Endothelial cell of umbilical vein (primary cell): ENCODE measurements around the gene L3MBTL2.

Experiments
- EZH2 ChIP-seq: IDR thresholded peaks from 2 replicates; pipeline ENCODE4 v1.6.1; 2012; ENCODE audit warnings: borderline replicate concordance, low read depth, mild to moderate bottlenecking, moderate library complexity, low read length, inconsistent platforms; ENCODE audit not compliant: severe bottlenecking
- POLR2A ChIP-seq: IDR thresholded peaks from 2 replicates; pipeline ENCODE4 v1.6.1; 2012; ENCODE audit warnings: low read depth, mild to moderate bottlenecking, control low read depth, low read length
- POLR2AphosphoS5 ChIP-seq: IDR thresholded peaks from 2 replicates; pipeline ENCODE4 v1.6.1; 2012; ENCODE audit warnings: low read depth, mild to moderate bottlenecking, control low read depth, low read length, moderate library complexity; ENCODE audit not compliant: insufficient read depth
- TF ChIP-seq, protein P1 (sequence below): IDR thresholded peaks from 2 replicates; pipeline ENCODE4 v1.6.1; 2011; ENCODE audit not compliant: insufficient read depth, insufficient read length
- TF ChIP-seq, protein P2 (sequence below), 2 donors: IDR thresholded peaks; 1 replicate in 1 of 2; 2 replicates in 1 of 2; pipeline ENCODE4 v1.5.1; 2011; ENCODE audit warnings: low read length in 2 of 2, mild to moderate bottlenecking in 2 of 2, moderate library complexity in 2 of 2, control low read depth in 1 of 2, inconsistent platforms in 1 of 2, low read depth in 1 of 2; ENCODE audit not compliant: insufficient read depth in 1 of 2; ENCODE audit errors: extremely low read depth in 1 of 2

DNA sequence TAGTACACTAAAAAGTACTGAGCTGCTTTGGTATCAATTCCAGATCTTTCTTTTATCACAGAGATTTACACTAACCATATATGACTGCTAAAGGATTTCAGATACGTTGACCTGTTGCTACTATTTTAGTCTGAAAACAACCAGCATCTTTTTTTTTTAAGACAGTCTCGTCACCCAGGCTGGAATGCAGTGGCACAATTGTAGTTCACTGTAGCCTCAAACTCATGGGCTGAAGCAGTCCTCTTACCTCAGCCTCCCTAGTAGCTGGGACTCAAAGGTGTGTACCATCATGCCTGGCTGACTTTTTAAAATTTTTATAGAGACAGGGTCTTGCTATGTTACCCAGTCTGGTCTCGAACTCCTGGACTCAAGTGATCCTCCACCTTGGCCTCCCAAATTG, 24.2 kb upstream of the L3MBTL2 start:
- TF ChIP-seq, protein P1, sequence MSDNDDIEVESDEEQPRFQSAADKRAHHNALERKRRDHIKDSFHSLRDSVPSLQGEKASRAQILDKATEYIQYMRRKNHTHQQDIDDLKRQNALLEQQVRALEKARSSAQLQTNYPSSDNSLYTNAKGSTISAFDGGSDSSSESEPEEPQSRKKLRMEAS, result no peak
- TF ChIP-seq, protein P2, sequence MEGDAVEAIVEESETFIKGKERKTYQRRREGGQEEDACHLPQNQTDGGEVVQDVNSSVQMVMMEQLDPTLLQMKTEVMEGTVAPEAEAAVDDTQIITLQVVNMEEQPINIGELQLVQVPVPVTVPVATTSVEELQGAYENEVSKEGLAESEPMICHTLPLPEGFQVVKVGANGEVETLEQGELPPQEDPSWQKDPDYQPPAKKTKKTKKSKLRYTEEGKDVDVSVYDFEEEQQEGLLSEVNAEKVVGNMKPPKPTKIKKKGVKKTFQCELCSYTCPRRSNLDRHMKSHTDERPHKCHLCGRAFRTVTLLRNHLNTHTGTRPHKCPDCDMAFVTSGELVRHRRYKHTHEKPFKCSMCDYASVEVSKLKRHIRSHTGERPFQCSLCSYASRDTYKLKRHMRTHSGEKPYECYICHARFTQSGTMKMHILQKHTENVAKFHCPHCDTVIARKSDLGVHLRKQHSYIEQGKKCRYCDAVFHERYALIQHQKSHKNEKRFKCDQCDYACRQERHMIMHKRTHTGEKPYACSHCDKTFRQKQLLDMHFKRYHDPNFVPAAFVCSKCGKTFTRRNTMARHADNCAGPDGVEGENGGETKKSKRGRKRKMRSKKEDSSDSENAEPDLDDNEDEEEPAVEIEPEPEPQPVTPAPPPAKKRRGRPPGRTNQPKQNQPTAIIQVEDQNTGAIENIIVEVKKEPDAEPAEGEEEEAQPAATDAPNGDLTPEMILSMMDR (IDR thresholded peaks at IDR 0.05; ENCODE audit: extremely low read depth in 1 of 2, insufficient read depth in 1 of 2, low read depth in 1 of 2, low read length in 2 of 2), result no peak
- TF ChIP-seq POLR2A (no peak), EZH2 (no peak), POLR2AphosphoS5 (no peak)
